HG03571 (cell line): ENCODE measurements around the gene CPD.

Experiments used
- ATAC-seq: cut with Tn5 transposase; IDR thresholded peaks from one replicate; pipeline ENCODE4 v1.9.1; 2021; ENCODE audit not compliant: unreplicated experiment

Gene CPD

GRCh38 chr17:30352240-30352814, 26.4 kb upstream of the CPD start:
- no peak for ATAC-seq

- ATAC-seq, result no peak
These were observed 24.0 kb upstream of the CPD start for GRCh38 chr17:30354701-30355100.

- no peak for ATAC-seq
These were observed 21.3 kb upstream of the CPD start for GRCh38 chr17:30357476-30357875.

GRCh38 chr17:30358055-30358760, 20.5 kb upstream of the CPD start:
- no peak for ATAC-seq

GRCh38 chr17:30360086-30360808, 18.5 kb upstream of the CPD start:
- ATAC-seq, result no peak

- ATAC-seq, result no peak
These were observed 16.9 kb upstream of the CPD start for GRCh38 chr17:30361766-30362279.

GRCh38 chr17:30363715-30364202, 15.0 kb upstream of the CPD start:
- peak; percentile 79 for ATAC-seq

GRCh38 chr17:30366536-30366935, 12.2 kb upstream of the CPD start:
- ATAC-seq, result no peak

- ATAC-seq, result no peak
These were observed 9.6 kb upstream of the CPD start for GRCh38 chr17:30368912-30369720.

- no peak for ATAC-seq
These were observed 8.7 kb upstream of the CPD start for GRCh38 chr17:30369995-30370394.

GRCh38 chr17:30372755-30373154, 6.0 kb upstream of the CPD start:
- ATAC-seq, result no peak

GRCh38 chr17:30375661-30376060, 3.1 kb upstream of the CPD start:
- ATAC-seq, result no peak

GRCh38 chr17:30376621-30377452, 1.9 kb upstream of the CPD start:
- ATAC-seq, result no peak

- ATAC-seq, result no peak
These were observed 1.0 kb upstream of the CPD start for GRCh38 chr17:30377574-30378240.

- ATAC-seq, result no peak
These were observed 394 bp upstream of the CPD start for GRCh38 chr17:30378241-30378824.

GRCh38 chr17:30379303-30379902, 676 bp downstream of the CPD start:
- ATAC-seq, result no peak

- no peak for ATAC-seq
These were observed 1.2 kb downstream of the CPD start for GRCh38 chr17:30379903-30380381.

GRCh38 chr17:30380643-30381339, 2.1 kb downstream of the CPD start:
- no peak for ATAC-seq
